GM18861 (cell line): ENCODE results near the gene ELP6.
"Not testable (repeated sequence)": the region's sequence is repeated elsewhere in the genome, so short reads cannot be mapped to it uniquely, and the experiment has no call there.

Experiments used
- ATAC-seq: cut with Tn5 transposase; IDR thresholded peaks from one replicate; pipeline ENCODE4 v1.9.1; 2021; ENCODE audit not compliant: unreplicated experiment

The ELP6 gene

GRCh38 chr3:47512416-47513124 lies 942 bp downstream of the ELP6 start:
- ATAC-seq = no peak

- not testable (repeated sequence) for ATAC-seq
Observed at GRCh38 chr3:47505267-47505666, 8.2 kb downstream of the ELP6 start.

- ATAC-seq = no peak
Observed at GRCh38 chr3:47504113-47504512, 9.4 kb downstream of the ELP6 start.

GRCh38 chr3:47503033-47503432 lies 10.5 kb downstream of the ELP6 start:
- ATAC-seq = no peak

- ATAC-seq = no peak
Observed at GRCh38 chr3:47496892-47497291, 16.6 kb downstream of the ELP6 start.

- ATAC-seq = no peak
Observed at GRCh38 chr3:47495886-47496285, 17.6 kb downstream of the ELP6 start.

- no peak for ATAC-seq
Observed at GRCh38 chr3:47495111-47495510, 18.4 kb downstream of the ELP6 start.

- no peak for ATAC-seq
Observed at GRCh38 chr3:47491777-47492176, 21.7 kb downstream of the ELP6 start.

- no peak for ATAC-seq
Observed at GRCh38 chr3:47491186-47491585, 22.3 kb downstream of the ELP6 start.

GRCh38 chr3:47487265-47487664 lies 26.2 kb downstream of the ELP6 start:
- ATAC-seq = no peak

- no peak for ATAC-seq
Observed at GRCh38 chr3:47485812-47486211, 27.7 kb downstream of the ELP6 start.

- ATAC-seq = no peak
Observed at GRCh38 chr3:47482366-47482765, 31.1 kb downstream of the ELP6 start.

- ATAC-seq = not testable (repeated sequence)
Observed at GRCh38 chr3:47481763-47482162, 31.7 kb downstream of the ELP6 start.

- not testable (repeated sequence) for ATAC-seq
Observed at GRCh38 chr3:47480267-47480666, 33.2 kb downstream of the ELP6 start.

GRCh38 chr3:47479826-47480160 lies 33.7 kb downstream of the ELP6 start:
- ATAC-seq = no peak

- ATAC-seq = no peak
Observed at GRCh38 chr3:47478022-47478421, 35.5 kb downstream of the ELP6 start.

- no peak for ATAC-seq
Observed at GRCh38 chr3:47476644-47477199, 36.8 kb downstream of the ELP6 start.

GRCh38 chr3:47476330-47476626 lies 37.2 kb downstream of the ELP6 start:
- ATAC-seq = no peak

GRCh38 chr3:47475570-47476329 lies 37.8 kb downstream of the ELP6 start, which contains the start of gene SCAP:
SCAP (minus strand) TSS chr3:47475941; CDS start chr3:47442993, 32,948 bp downstream.
- ATAC-seq = peak; percentile 90

GRCh38 chr3:47475029-47475569 lies 38.4 kb downstream of the ELP6 start:
- ATAC-seq = peak; percentile 5

- no peak for ATAC-seq
Observed at GRCh38 chr3:47473391-47473790, 40.1 kb downstream of the ELP6 start.

- ATAC-seq = no peak
Observed at GRCh38 chr3:47469616-47470015, 43.9 kb downstream of the ELP6 start.
